ENCODE measurements around the gene NMT1. TPM values are rescaled to one million over a fixed set of nuclear protein-coding genes. Genes with fewer than 3 reads are reported as not detected.

NMT1 gene
- total RNA-seq, 1 experiment from 2014 or later, result 173 TPM

- no peak for TF ChIP-seq ZBTB33 (IDR thresholded peaks at IDR 0.05; ENCODE audit: extremely low read depth, insufficient replicate concordance, low read length)
- peak; percentile 31 for TF ChIP-seq POLR2AphosphoS5 (IDR thresholded peaks at IDR 0.05; ENCODE audit: low read depth, low read length)
Observed at GRCh38 chr17:45108595-45109521, 47.7 kb downstream of the NMT1 start (continued).

- H3K27me3 ChIP-seq (ENCODE audit: insufficient read depth, low read length), result no peaks in the 10 kb centered on the region
- peak overlapping the region; percentile 14; the same call in 1 of the 2 replicates for H3K4me2 ChIP-seq (ENCODE audit: low read length)
- POLR2A ChIA-PET, result no interaction called here
- no peaks in the 10 kb centered on the region for H4K20me1 ChIP-seq (ENCODE audit: insufficient read depth)
- H3K27ac ChIP-seq (ENCODE audit: low read depth, low read length), result peak overlapping the region; percentile 28; the same call in 1 of the 2 replicates
- H3K4me3 ChIP-seq (replicated peaks in 1 of 2; ENCODE audit: low read depth in 1 of 2, low read length in 2 of 2), result no peak overlapping the region
- BruUV-seq (replicated peaks), result no TSS peak
- H3K4me1 ChIP-seq (ENCODE audit: control insufficient read depth in 1 of 2, insufficient read depth in 2 of 2, low read length in 2 of 2), result peaks cover 3 to 10% of the 10 kb centered on the region in 2 experiments; a peak in 2 of 4 replicates
- H2AFZ ChIP-seq (ENCODE audit: low read depth, low read length, poor library complexity, severe bottlenecking), result no peak overlapping the region
- no peaks in the 10 kb centered on the region for H3K9me3 ChIP-seq (ENCODE audit: control insufficient read depth in 1 of 2, insufficient read depth in 1 of 2, low read depth in 1 of 2, low read length in 2 of 2)
- H3K79me2 ChIP-seq (ENCODE audit: insufficient read depth, low read length), result no peaks in the 10 kb centered on the region
- no peaks in the 10 kb centered on the region for H3K9me2 ChIP-seq (ENCODE audit: insufficient read depth)
- RAD21 ChIA-PET (ENCODE audit: low non-redundant PET in 1 of 2, low total read pairs in 2 of 2, uncharacterized antibody in 2 of 2, unreplicated experiment in 2 of 2), result no interaction called here
- CTCF ChIA-PET, result no interaction called here
- DNase-seq (ENCODE audit: low read depth, low spot score) (no peak), ATAC-seq (peak; percentile 42)
- intact Hi-C loops (cut with micrococcal nuclease), result no loop called here
- no peak overlapping the region for H3K9ac ChIP-seq (ENCODE audit: low read length)
- H3K36me3 ChIP-seq (ENCODE audit: control insufficient read depth in 1 of 2, insufficient read depth in 2 of 2, low read length in 2 of 2), result peaks cover 6 to 21% of the 10 kb centered on the region in 2 experiments; a peak in 3 of 4 replicates
- TF ChIP-seq ZBTB33 (IDR thresholded peaks at IDR 0.05; ENCODE audit: extremely low read depth, insufficient replicate concordance, low read length) (no peak), MAX (IDR thresholded peaks at IDR 0.05) (no peak), CTCF (IDR thresholded peaks at IDR 0.05 in 2 of 3, conservative IDR thresholded peaks at IDR 0.05 in 1 of 3; ENCODE audit: borderline replicate concordance in 1 of 3, insufficient read depth in 1 of 3, low read depth in 2 of 3, low read length in 2 of 3) (no peak), ZFX (IDR thresholded peaks at IDR 0.05) (no peak), SRF (IDR thresholded peaks at IDR 0.05; ENCODE audit: low read depth) (no peak), EZH2 (IDR thresholded peaks at IDR 0.05) (no peak), JUND (IDR thresholded peaks at IDR 0.05) (no peak), SP1 (IDR thresholded peaks at IDR 0.05; ENCODE audit: low read depth) (no peak), CEBPB (IDR thresholded peaks at IDR 0.05; ENCODE audit: low read depth) (no peak), EGR1 (IDR thresholded peaks at IDR 0.05; ENCODE audit: low read depth) (no peak), CBX3 (IDR thresholded peaks at IDR 0.05; ENCODE audit: low read depth) (no peak)
Observed at GRCh38 chr17:45110676-45111611, 49.8 kb downstream of the NMT1 start.

Measured in HCT116 (cell line).